ENCODE measurements around the gene TAF9B.
"Not testable (repeated sequence)": the region's sequence is repeated elsewhere in the genome, so short reads cannot be mapped to it uniquely, and the experiment has no call there.

Gene TAF9B

GRCh38 chrX:78116766-78117165 is 22.7 kb downstream of the TAF9B start:
- in situ Hi-C loops (cut with MboI; ENCODE audit: low sequenced_read_pairs), result no loop called here

- in situ Hi-C loops (cut with MboI; ENCODE audit: low sequenced_read_pairs), result no loop called here
Measured at GRCh38 chrX:78116365-78116764, 23.1 kb downstream of the TAF9B start.

GRCh38 chrX:78111140-78111931 is 28.1 kb downstream of the TAF9B start:
- in situ Hi-C loops (cut with MboI; ENCODE audit: low sequenced_read_pairs), result no loop called here

- in situ Hi-C loops (cut with MboI; ENCODE audit: low sequenced_read_pairs), result no loop called here
Measured at GRCh38 chrX:78109458-78109857, 30.0 kb downstream of the TAF9B start.

GRCh38 chrX:78106651-78106986 is 32.8 kb downstream of the TAF9B start:
- in situ Hi-C loops (cut with MboI; ENCODE audit: low sequenced_read_pairs), result no loop called here

- in situ Hi-C loops (cut with MboI; ENCODE audit: low sequenced_read_pairs), result no loop called here
Measured at GRCh38 chrX:78105944-78106650, 33.4 kb downstream of the TAF9B start.

GRCh38 chrX:78104447-78105176 is 34.8 kb downstream of the TAF9B start:
- in situ Hi-C loops (cut with MboI; ENCODE audit: low sequenced_read_pairs), result no loop called here

- in situ Hi-C loops (cut with MboI; ENCODE audit: low sequenced_read_pairs), result no loop called here
Measured at GRCh38 chrX:78103623-78104446, 35.6 kb downstream of the TAF9B start, which contains the start of gene PGK1. TSS of gene PGK1 (plus strand) at chrX:78104248. CDS start at chrX:78104341, 93 bp downstream.

- in situ Hi-C loops (cut with MboI; ENCODE audit: low sequenced_read_pairs), result no loop called here
Measured at GRCh38 chrX:78103001-78103622, 36.3 kb downstream of the TAF9B start.

- in situ Hi-C loops (cut with MboI; ENCODE audit: low sequenced_read_pairs), result no loop called here
Measured at GRCh38 chrX:78102091-78102490, 37.4 kb downstream of the TAF9B start.

- in situ Hi-C loops (cut with MboI; ENCODE audit: low sequenced_read_pairs), result no loop called here
Measured at GRCh38 chrX:78098108-78098507, 41.3 kb downstream of the TAF9B start.

- in situ Hi-C loops (cut with MboI; ENCODE audit: low sequenced_read_pairs), result no loop called here
Measured at GRCh38 chrX:78092296-78092695, 47.2 kb downstream of the TAF9B start.

- in situ Hi-C loops (cut with MboI; ENCODE audit: low sequenced_read_pairs), result not testable (repeated sequence)
Measured at GRCh38 chrX:78081413-78081812, 58.0 kb downstream of the TAF9B start.
